Endothelial cell of umbilical vein (primary cell): ENCODE measurements around the gene VDR. TPM values are rescaled to one million over a fixed set of nuclear protein-coding genes. Genes with fewer than 3 reads are reported as not detected.

Experiments
- BruUV-seq: library from RNA; stranded (reverse); fragments of 400-500 nt; replicated peaks from 2 replicates; lab custom pipeline; 2021; lab: Mats Ljungman, UMichigan
- CTCF ChIA-PET: fragments of 300-600, 350-600 bp; sonication (Branson Sonifier 250); formaldehyde crosslinking; loops from one replicate; lab custom pipeline; 2021; ENCODE audit warnings: antibody characterized with exemption, inconsistent platforms; lab: Charles Lee
- POLR2A ChIA-PET: fragments of 300-600, 350-600 bp; sonication (Branson Sonifier 250); formaldehyde crosslinking; loops from one replicate; lab custom pipeline; 2021; ENCODE audit warnings: antibody characterized with exemption, inconsistent platforms; lab: Charles Lee
- DNase-seq: peaks from one replicate; pipeline ENCODE4 v3.0.0-alpha.2; 2011; ENCODE audit warnings: low read depth, low spot score
- FAIRE-seq: peaks from 2 replicates; lab custom pipeline; 2011; peaks lifted over from hg19 to GRCh38; lab: Jason Lieb, UNC
- H2AFZ ChIP-seq: 2 replicates; pipeline ENCODE4 v1.6.0; 2012; ENCODE audit warnings: low read depth, low read length, control low read depth, inconsistent platforms
- H3K27ac ChIP-seq: 2 replicates; pipeline ENCODE4 v1.5.1; 2011; ENCODE audit warnings: low read depth, mild to moderate bottlenecking, control low read depth, low read length, moderate library complexity; ENCODE audit not compliant: insufficient read depth
- H3K27me3 ChIP-seq, 2 experiments: 2 replicates each; pipeline versions ENCODE4 v1.6.0 to v1.6.1; 2011; ENCODE audit warnings: low read length in 2 of 2, mixed read lengths in 1 of 2; ENCODE audit not compliant: control insufficient read depth in 2 of 2, insufficient read depth in 2 of 2
- H3K36me3 ChIP-seq, 2 experiments: 2 replicates in 1 of 2; 3 replicates in 1 of 2; pipeline ENCODE4 v1.5.1; 2011; ENCODE audit warnings: low read length in 2 of 2, mild to moderate bottlenecking in 1 of 2, moderate library complexity in 1 of 2; ENCODE audit not compliant: control insufficient read depth in 2 of 2, insufficient read depth in 2 of 2; ENCODE audit errors: extremely low read depth in 1 of 2
- H3K4me1 ChIP-seq: 3 replicates; pipeline ENCODE4 v1.5.1; 2011; ENCODE audit warnings: mild to moderate bottlenecking, low read length; ENCODE audit not compliant: control insufficient read depth, insufficient read depth; ENCODE audit errors: extremely low read depth
- H3K4me2 ChIP-seq: 2 replicates; pipeline ENCODE4 v1.6.1; 2011; ENCODE audit warnings: low read length, control low read depth, mixed read lengths; ENCODE audit not compliant: insufficient read depth
- H3K4me3 ChIP-seq, 3 experiments: fragments of 200-600 bp in 1 of 3; sonication (generic), shearing (Covaris generic) in 1 of 3; replicated peaks in 1 of 3; 2 replicates each; pipeline ENCODE4 v1.5.1; 2011 to 2016; ENCODE audit warnings: control low read depth in 3 of 3, low read length in 3 of 3, mild to moderate bottlenecking in 2 of 3, inconsistent platforms in 1 of 3, low read depth in 1 of 3, moderate library complexity in 1 of 3; ENCODE audit not compliant: insufficient read depth in 1 of 3
- H3K79me2 ChIP-seq: 2 replicates; pipeline ENCODE4 v1.6.0; 2012; ENCODE audit warnings: low read length, inconsistent platforms; ENCODE audit not compliant: control insufficient read depth, insufficient read depth
- H3K9ac ChIP-seq: replicated peaks from 2 replicates; pipeline ENCODE3; 2011; ENCODE audit warnings: low read length, control low read depth; ENCODE audit not compliant: insufficient read depth; ENCODE audit errors: extremely low read depth
- H3K9me1 ChIP-seq: replicated peaks from 3 replicates; pipeline ENCODE4 v1.6.0; 2011; ENCODE audit warnings: mild to moderate bottlenecking, low read length; ENCODE audit not compliant: control insufficient read depth, insufficient read depth; ENCODE audit errors: extremely low read depth
- H3K9me3 ChIP-seq: replicated peaks from 2 replicates; pipeline ENCODE4 v1.5.1; 2012; ENCODE audit warnings: low read length, inconsistent platforms; ENCODE audit not compliant: control insufficient read depth, insufficient read depth
- H4K20me1 ChIP-seq: replicated peaks from 2 replicates; pipeline ENCODE3; 2011; ENCODE audit warnings: mild to moderate bottlenecking, low read length; ENCODE audit not compliant: control insufficient read depth, insufficient read depth; ENCODE audit errors: extremely low read depth
- EZH2 ChIP-seq: IDR thresholded peaks from 2 replicates; pipeline ENCODE4 v1.6.1; 2012; ENCODE audit warnings: borderline replicate concordance, low read depth, mild to moderate bottlenecking, moderate library complexity, low read length, inconsistent platforms; ENCODE audit not compliant: severe bottlenecking
- FOS ChIP-seq: IDR thresholded peaks from 2 replicates; pipeline ENCODE4 v1.6.1; 2011; ENCODE audit warnings: mild to moderate bottlenecking, low read length, moderate library complexity, borderline replicate concordance; ENCODE audit not compliant: insufficient read depth
- GATA2 ChIP-seq: IDR thresholded peaks from 2 replicates; pipeline ENCODE4 v1.7.0; 2011; ENCODE audit warnings: low read depth, mild to moderate bottlenecking, moderate library complexity, mixed read lengths, low read length; ENCODE audit not compliant: insufficient read length, insufficient read depth
- JUN ChIP-seq: IDR thresholded peaks from 2 replicates; pipeline ENCODE4 v1.6.1; 2011; ENCODE audit warnings: borderline replicate concordance, low read depth; ENCODE audit not compliant: insufficient read length, insufficient read depth
- MAX ChIP-seq: IDR thresholded peaks from 2 replicates; pipeline ENCODE4 v1.6.1; 2011; ENCODE audit not compliant: insufficient read depth, insufficient read length
- POLR2A ChIP-seq: IDR thresholded peaks from 2 replicates; pipeline ENCODE4 v1.6.1; 2012; ENCODE audit warnings: low read depth, mild to moderate bottlenecking, control low read depth, low read length
- POLR2AphosphoS5 ChIP-seq: IDR thresholded peaks from 2 replicates; pipeline ENCODE4 v1.6.1; 2012; ENCODE audit warnings: low read depth, mild to moderate bottlenecking, control low read depth, low read length, moderate library complexity; ENCODE audit not compliant: insufficient read depth
- dilution Hi-C: fragments of 300-500 bp; cut with MboI; formaldehyde crosslinking; loops from one replicate; pipeline ENCODE4 v1.15.0; 2019; ENCODE audit warnings: low sequenced_read_pairs; ENCODE audit not compliant: extremely low pct_ligation_motif_present
- intact Hi-C: fragments of 100-400 bp; cut with micrococcal nuclease; formaldehyde crosslinking; loops from one replicate; pipeline ENCODE4 v1.10.0; 2022
- polyA plus RNA-seq, 4 experiments: library from polyadenylated mRNA; depleted of rRNA in 3 of 4; stranded (reverse) in 3 of 4; unstranded in 1 of 4; fragments of >200 nt; gene quantifications; 2 replicates each; pipeline versions ENCODE4 v1.2.1 to v1.2.3, GENCODE V29; 2011 to 2012; ENCODE audit warnings: missing spikeins in 1 of 4
- total RNA-seq: library from RNA; stranded (reverse); gene quantifications from 2 replicates; pipeline ENCODE4 v1.2.3, GENCODE V29; 2021

The VDR gene
- total and polyA plus RNA-seq, 2 donors (not counting 3 experiments of a cell fraction or from before 2014, with no cell fraction given) = 0.73 to 0.91 TPM

GRCh38 chr12:47791874-47792273 lies 112.9 kb downstream of the VDR start:
- TF ChIP-seq GATA2 (no peak), JUN (no peak), EZH2 (no peak), MAX (no peak), FOS (no peak), POLR2A (no peak), POLR2AphosphoS5 (no peak)
- H3K4me1 ChIP-seq = no peaks in the 10 kb centered on the region
- intact Hi-C loops = no loop called here
- H3K79me2 ChIP-seq = peaks cover 4% of the 10 kb centered on the region
- H4K20me1 ChIP-seq = no peaks in the 10 kb centered on the region
- no peaks in the 10 kb centered on the region for H3K9me3 ChIP-seq
- H2AFZ ChIP-seq = no peak overlapping the region
- no peaks in the 10 kb centered on the region for H3K9me1 ChIP-seq
- dilution Hi-C loops = no loop called here
- H3K9ac ChIP-seq = no peak overlapping the region
- DNase-seq (no peak), FAIRE-seq (no peak)
- POLR2A ChIA-PET = no interaction called here
- H3K36me3 ChIP-seq = peaks cover 43 to 85% of the 10 kb centered on the region in 2 experiments
- no peak overlapping the region for H3K27ac ChIP-seq
- CTCF ChIA-PET = interaction anchor here (1.7 to 15.8 kb wide), 2 partner anchors 10 to 43 kb away, joined by 5 to 427 read pairs; no protein-coding TSS in a partner anchor
- no peaks in the 10 kb centered on the region for H3K27me3 ChIP-seq
- no peak overlapping the region for H3K4me2 ChIP-seq
- no peak overlapping the region for H3K4me3 ChIP-seq
- no TSS peak for BruUV-seq

Other genes with a start within 250 kb of the VDR start
- gene RPAP3, start 199.0 kb downstream of the VDR start, total RNA-seq = 29.8 and 32.5 TPM in 2 replicates
- 2.0 and 3.9 TPM in 2 replicates for gene RPAP3, start 199.0 kb downstream of the VDR start, polyA plus RNA-seq
- gene ENDOU, start 179.5 kb downstream of the VDR start, total RNA-seq = not detected in 2 replicates
- not detected in 2 replicates for gene ENDOU, start 179.5 kb downstream of the VDR start, polyA plus RNA-seq
- 53.6 and 55.1 TPM in 2 replicates for gene RAPGEF3, start 146.1 kb downstream of the VDR start, total RNA-seq
- 30.8 and 34.5 TPM in 2 replicates for gene RAPGEF3, start 146.1 kb downstream of the VDR start, polyA plus RNA-seq
- gene SLC48A1, start 131.8 kb downstream of the VDR start, total RNA-seq = 17.9 and 20.3 TPM in 2 replicates
- 17.3 and 19.8 TPM in 2 replicates for gene SLC48A1, start 131.8 kb downstream of the VDR start, polyA plus RNA-seq
- 249 and 252 TPM in 2 replicates for gene HDAC7, start 85.1 kb downstream of the VDR start, total RNA-seq
- gene HDAC7, start 85.1 kb downstream of the VDR start, polyA plus RNA-seq = 119 and 122 TPM in 2 replicates
- 67.7 and 84.4 TPM in 2 replicates for gene TMEM106C, start 58.6 kb upstream of the VDR start, total RNA-seq
- gene TMEM106C, start 58.6 kb upstream of the VDR start, polyA plus RNA-seq = 148 and 170 TPM in 2 replicates
- not detected in 2 replicates for gene COL2A1, start 99.5 kb upstream of the VDR start, total RNA-seq
- gene COL2A1, start 99.5 kb upstream of the VDR start, polyA plus RNA-seq = not detected in 2 replicates
- 20.5 and 21.3 TPM in 2 replicates for gene SENP1, start 201.1 kb upstream of the VDR start, total RNA-seq
- gene SENP1, start 201.1 kb upstream of the VDR start, polyA plus RNA-seq = 8.4 and 9.9 TPM in 2 replicates
- 74.4 and 76.7 TPM in 2 replicates for gene PFKM, start 214.4 kb upstream of the VDR start, total RNA-seq
- 49.7 and 53.4 TPM in 2 replicates for gene PFKM, start 214.4 kb upstream of the VDR start, polyA plus RNA-seq